CD14-positive monocyte (primary cell): ENCODE results near the gene MMP1. TPM values are rescaled to one million over a fixed set of nuclear protein-coding genes. Genes with fewer than 3 reads are reported as not detected.

ENCODE experiments used
- DNase-seq, 3 donors: peaks; one replicate each; pipeline ENCODE4 v3.0.0-alpha.2; 2011 to 2022
- H2AFZ ChIP-seq: 2 replicates; pipeline ENCODE4 v1.6.0; 2012; ENCODE audit warnings: mild to moderate bottlenecking, low read depth, low read length, inconsistent platforms; ENCODE audit not compliant: insufficient read depth, poor library complexity, severe bottlenecking
- H3K27ac ChIP-seq, 2 donors: 1 replicate in 1 of 2; 2 replicates in 1 of 2; pipeline ENCODE4 v1.5.1; 2012 to 2013; ENCODE audit warnings: low read length in 2 of 2, control low read depth in 1 of 2, inconsistent platforms in 1 of 2, low read depth in 1 of 2, mild to moderate bottlenecking in 1 of 2
- H3K27me3 ChIP-seq, 2 donors: one replicate each; pipeline versions ENCODE4 v1.6.0 to v1.6.1; 2011 to 2013; ENCODE audit warnings: low read length in 2 of 2; ENCODE audit not compliant: control insufficient read depth in 2 of 2, insufficient read depth in 2 of 2
- H3K36me3 ChIP-seq, 2 donors: replicated peaks in 1 of 2; 1 replicate in 1 of 2; 2 replicates in 1 of 2; pipeline versions ENCODE4 v1.5.1 to v1.6.1; 2012 to 2013; ENCODE audit warnings: low read length in 2 of 2, control low read depth in 1 of 2, inconsistent platforms in 1 of 2, mild to moderate bottlenecking in 1 of 2; ENCODE audit not compliant: insufficient read depth in 2 of 2, control insufficient read depth in 1 of 2
- H3K4me1 ChIP-seq, 2 donors: 1 replicate in 1 of 2; 2 replicates in 1 of 2; pipeline versions ENCODE4 v1.5.1 to v1.6.1; 2012 to 2013; ENCODE audit warnings: low read length in 2 of 2, control low read depth in 1 of 2, inconsistent platforms in 1 of 2, mild to moderate bottlenecking in 1 of 2, moderate library complexity in 1 of 2; ENCODE audit not compliant: insufficient read depth in 2 of 2, control insufficient read depth in 1 of 2
- H3K4me2 ChIP-seq: replicated peaks from 2 replicates; pipeline ENCODE3; 2012; ENCODE audit warnings: low read length, moderate library complexity, mild to moderate bottlenecking; ENCODE audit not compliant: poor library complexity, severe bottlenecking; ENCODE audit errors: extremely low read depth
- H3K4me3 ChIP-seq, 3 experiments: fragments of 200-600 bp in 1 of 3; sonication (generic) in 1 of 3; replicated peaks in 1 of 3; 1 replicate in 2 of 3; 2 replicates in 1 of 3; pipeline ENCODE4 v1.5.1; 2011 to 2013; ENCODE audit warnings: low read length in 3 of 3, mild to moderate bottlenecking in 3 of 3, control low read depth in 2 of 3, low read depth in 2 of 3, inconsistent platforms in 1 of 3, moderate library complexity in 1 of 3
- H3K79me2 ChIP-seq: 2 replicates; pipeline ENCODE4 v1.6.0; 2012; ENCODE audit warnings: mild to moderate bottlenecking, control low read depth, inconsistent platforms, low read length, moderate library complexity; ENCODE audit not compliant: insufficient read depth
- H3K9ac ChIP-seq: 2 replicates; pipeline ENCODE4 v1.6.0; 2017; ENCODE audit warnings: low read length, mild to moderate bottlenecking; ENCODE audit not compliant: insufficient read depth, poor library complexity, severe bottlenecking
- H3K9me3 ChIP-seq, 2 donors: replicated peaks in 1 of 2; 1 replicate in 1 of 2; 2 replicates in 1 of 2; pipeline versions ENCODE4 v1.5.1 to v1.6.1; 2012 to 2013; ENCODE audit warnings: low read length in 2 of 2, control low read depth in 1 of 2; ENCODE audit not compliant: control insufficient read depth in 1 of 2, insufficient read depth in 1 of 2
- H4K20me1 ChIP-seq: 2 replicates; pipeline ENCODE4 v1.6.0; 2012; ENCODE audit warnings: mild to moderate bottlenecking, low read length, control low read depth, moderate library complexity; ENCODE audit not compliant: insufficient read depth
- H3K27ac Mint-ChIP-seq, 7 donors: one replicate each; pipeline ENCODE4 v1.8.0; 2020; ENCODE audit warnings: mild to moderate bottlenecking in 7 of 7, mixed read lengths in 7 of 7, moderate library complexity in 6 of 7, inconsistent platforms in 2 of 7
- H3K27me3 Mint-ChIP-seq, 3 donors: one replicate each; pipeline ENCODE4 v1.8.0; 2021 to 2022; ENCODE audit warnings: low read depth in 3 of 3, mild to moderate bottlenecking in 3 of 3, mixed read lengths in 3 of 3, moderate library complexity in 3 of 3, inconsistent platforms in 1 of 3
- H3K36me3 Mint-ChIP-seq, 2 donors: one replicate each; pipeline ENCODE4 v1.8.0; 2020; ENCODE audit warnings: mixed read lengths in 2 of 2, inconsistent platforms in 1 of 2, mild to moderate bottlenecking in 1 of 2
- H3K4me1 Mint-ChIP-seq: one replicate; pipeline ENCODE4 v1.8.0; 2020; ENCODE audit warnings: mild to moderate bottlenecking, mixed read lengths
- H3K4me3 Mint-ChIP-seq, 2 donors: one replicate each; pipeline ENCODE4 v1.8.0; 2020; ENCODE audit warnings: mild to moderate bottlenecking in 2 of 2, mixed read lengths in 2 of 2, moderate library complexity in 1 of 2
- H3K9me3 Mint-ChIP-seq, 7 donors: one replicate each; pipeline ENCODE4 v1.8.0; 2020 to 2022; ENCODE audit warnings: mixed read lengths in 7 of 7, mild to moderate bottlenecking in 6 of 7, moderate library complexity in 6 of 7, inconsistent platforms in 2 of 7
- WGBS: methylation state at CpG from one replicate; pipeline ENCODE4 v1.1.5; 2013; ENCODE audit warnings: missing lambda C conversion rate; ENCODE audit not compliant: insufficient coverage; 5-methylcytosine and 5-hydroxymethylcytosine counted together
- intact Hi-C, 2 donors: fragments of 100-400 bp; cut with micrococcal nuclease; formaldehyde crosslinking; loops; one replicate each; pipeline versions ENCODE4 v1.15.0 to v1.15.1; 2023
- polyA plus RNA-seq, 3 donors: library from polyadenylated mRNA; depleted of rRNA in 1 of 3; unstranded in 2 of 3; stranded (reverse) in 1 of 3; fragments of 300-500 nt in 2 of 3; fragments of >200 nt in 1 of 3; fragmentation: Illumina TruSeq in 2 of 3; gene quantifications; 1 replicate in 2 of 3; 2 replicates in 1 of 3; pipeline ENCODE4 v1.2.3, GENCODE V29; 2012 to 2021
- TF ChIP-seq, protein P1 (sequence below): fragments of 200-600 bp; IDR thresholded peaks from one replicate; pipeline ENCODE4 v1.8.0; 2022; ENCODE audit warnings: antibody characterized with exemption, mild to moderate bottlenecking

Gene MMP1
- polyA plus RNA-seq, 3 donors = not detected

DNA sequence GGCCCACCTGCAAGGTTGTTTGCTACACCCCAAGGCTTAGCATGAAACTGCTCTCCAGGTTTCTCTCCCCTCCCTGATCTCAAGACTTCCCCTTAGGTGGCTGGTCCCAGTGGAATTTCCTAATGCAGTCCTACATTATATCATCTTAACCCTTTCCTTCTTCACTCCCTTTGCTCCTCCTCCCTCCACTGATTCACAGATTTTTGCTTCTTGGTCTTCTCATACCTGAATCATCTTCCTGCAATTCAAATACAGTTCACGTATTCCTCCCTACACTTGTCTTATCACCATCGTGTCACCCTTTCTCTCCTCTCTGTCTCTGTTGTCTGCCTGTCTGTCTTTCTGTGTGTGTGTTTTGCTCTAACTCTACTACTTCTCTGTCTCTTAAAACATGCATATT, 34.5 kb downstream of the MMP1 start:
- Mint-ChIP-seq H3K9me3 (peaks cover under 1 to 6% (median 3%) of the 10 kb centered on the region in 7 donors), H3K36me3 (no peaks in the 10 kb centered on the region), H3K4me1 (peaks cover 9% of the 10 kb centered on the region), H3K4me3 (no peak overlapping the region), H3K27ac (no peak overlapping the region), H3K27me3 (peaks cover 18 to 36% (median 33%) of the 10 kb centered on the region in 3 donors)
- Histone ChIP-seq H3K36me3 (no peaks in the 10 kb centered on the region), H2AFZ (no peak overlapping the region), H3K4me3 (no peak overlapping the region), H3K4me1 (peaks cover 3 to 12% of the 10 kb centered on the region in 2 donors), H3K27me3 (peaks cover 13 to 24% of the 10 kb centered on the region in 2 donors), H4K20me1 (no peaks in the 10 kb centered on the region), H3K79me2 (no peaks in the 10 kb centered on the region), H3K9me3 (no peaks in the 10 kb centered on the region), H3K27ac (no peak overlapping the region), H3K4me2 (no peak overlapping the region), H3K9ac (no peak overlapping the region)
- TF ChIP-seq, protein P1, sequence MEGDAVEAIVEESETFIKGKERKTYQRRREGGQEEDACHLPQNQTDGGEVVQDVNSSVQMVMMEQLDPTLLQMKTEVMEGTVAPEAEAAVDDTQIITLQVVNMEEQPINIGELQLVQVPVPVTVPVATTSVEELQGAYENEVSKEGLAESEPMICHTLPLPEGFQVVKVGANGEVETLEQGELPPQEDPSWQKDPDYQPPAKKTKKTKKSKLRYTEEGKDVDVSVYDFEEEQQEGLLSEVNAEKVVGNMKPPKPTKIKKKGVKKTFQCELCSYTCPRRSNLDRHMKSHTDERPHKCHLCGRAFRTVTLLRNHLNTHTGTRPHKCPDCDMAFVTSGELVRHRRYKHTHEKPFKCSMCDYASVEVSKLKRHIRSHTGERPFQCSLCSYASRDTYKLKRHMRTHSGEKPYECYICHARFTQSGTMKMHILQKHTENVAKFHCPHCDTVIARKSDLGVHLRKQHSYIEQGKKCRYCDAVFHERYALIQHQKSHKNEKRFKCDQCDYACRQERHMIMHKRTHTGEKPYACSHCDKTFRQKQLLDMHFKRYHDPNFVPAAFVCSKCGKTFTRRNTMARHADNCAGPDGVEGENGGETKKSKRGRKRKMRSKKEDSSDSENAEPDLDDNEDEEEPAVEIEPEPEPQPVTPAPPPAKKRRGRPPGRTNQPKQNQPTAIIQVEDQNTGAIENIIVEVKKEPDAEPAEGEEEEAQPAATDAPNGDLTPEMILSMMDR = no peak
- DNase-seq = no peak
- intact Hi-C loops = no loop called here
- WGBS = no CpG with 5 or more reads among the region's 2 CpGs

DNA sequence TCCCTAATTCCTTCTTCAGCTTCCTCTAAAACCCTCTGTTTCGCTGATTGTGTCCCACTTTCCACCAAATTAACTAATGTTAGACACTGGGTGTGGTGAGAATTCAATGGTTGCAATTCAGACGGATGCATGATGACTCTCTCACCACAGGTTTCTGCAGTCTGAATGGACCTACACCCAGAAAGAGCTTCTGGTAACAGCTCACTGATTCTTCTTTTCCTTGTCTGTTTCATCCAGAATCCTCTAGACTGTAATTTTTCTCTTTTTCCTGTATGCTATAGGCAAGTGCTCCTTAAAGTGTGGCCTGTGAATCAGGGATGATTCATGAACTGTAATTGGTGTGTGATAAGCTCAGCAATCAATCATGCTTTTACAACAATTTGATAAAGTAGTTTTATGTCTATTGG, 35.6 kb downstream of the MMP1 start:
- WGBS = no CpG with 5 or more reads among the region's 2 CpGs

More for the DNA sequence above, 35.6 kb downstream of the MMP1 start:
- Mint-ChIP-seq H3K4me3 (no peak overlapping the region), H3K4me1 (peaks cover 20% of the 10 kb centered on the region), H3K9me3 (peaks cover 0 to 5% (median 2%) of the 10 kb centered on the region in 7 donors), H3K27ac (no peak overlapping the region), H3K27me3 (peaks cover 21 to 32% (median 32%) of the 10 kb centered on the region in 3 donors), H3K36me3 (no peaks in the 10 kb centered on the region)
- no peak overlapping the region for H3K4me2 ChIP-seq
- no peak overlapping the region for H2AFZ ChIP-seq
- no peaks in the 10 kb centered on the region for H3K79me2 ChIP-seq
- intact Hi-C loops = no loop called here
- peaks cover 13 to 22% of the 10 kb centered on the region in 2 donors for H3K27me3 ChIP-seq
- no peak overlapping the region for H3K27ac ChIP-seq
- H3K36me3 ChIP-seq = no peaks in the 10 kb centered on the region
- DNase-seq = no peak
- H3K9me3 ChIP-seq = no peaks in the 10 kb centered on the region
- TF ChIP-seq, protein P1 = no peak
- no peak overlapping the region for H3K4me3 ChIP-seq
- H3K9ac ChIP-seq = no peak overlapping the region
- no peaks in the 10 kb centered on the region for H4K20me1 ChIP-seq
- peaks cover 10 to 22% of the 10 kb centered on the region in 2 donors for H3K4me1 ChIP-seq
